H1 (cell line): ENCODE data around the gene ENTPD1. TPM values are rescaled to one million over a fixed set of nuclear protein-coding genes. Genes with fewer than 3 reads are reported as not detected.

ENCODE experiments used
- CTCF ChIA-PET: fragments of 300-600 bp; sonication (Branson Sonifier 250); formaldehyde crosslinking; loops from one replicate; lab custom pipeline; 2021; ENCODE audit not compliant: partially characterized antibody; lab: Charles Lee
- POLR2A ChIA-PET: fragments of 300-600 bp; sonication (Branson Sonifier 250); formaldehyde crosslinking; loops from one replicate; lab custom pipeline; 2021; ENCODE audit warnings: inconsistent platforms; ENCODE audit not compliant: partially characterized antibody; lab: Charles Lee
- DNase-seq, 2 experiments: peaks; one replicate each; pipeline versions ENCODE4 v3.0.0 to v3.0.0-alpha.2; 2010 to 2022; ENCODE audit warnings: low spot score in 2 of 2, low read depth in 1 of 2, mixed read lengths in 1 of 2
- FAIRE-seq: peaks from 2 replicates; lab custom pipeline; 2011; peaks lifted over from hg19 to GRCh38; lab: Jason Lieb, UNC
- H2AFZ ChIP-seq: 2 replicates; pipeline ENCODE4 v1.8.1; 2012; ENCODE audit warnings: low read length, inconsistent platforms
- H2AK5ac ChIP-seq: 2 replicates; pipeline ENCODE4 v1.6.1; 2013; ENCODE audit warnings: low read depth, low read length
- H2BK120ac ChIP-seq: replicated peaks from 2 replicates; pipeline ENCODE3; 2013; ENCODE audit warnings: low read depth, low read length, inconsistent platforms
- H2BK12ac ChIP-seq: 2 replicates; pipeline ENCODE4 v1.6.1; 2013; ENCODE audit warnings: low read depth, low read length
- H2BK15ac ChIP-seq: 2 replicates; pipeline ENCODE4 v1.6.1; 2013; ENCODE audit warnings: low read length
- H2BK20ac ChIP-seq: 2 replicates; pipeline ENCODE4 v1.6.1; 2013; ENCODE audit warnings: low read length
- H2BK5ac ChIP-seq: 2 replicates; pipeline ENCODE4 v1.6.1; 2013; ENCODE audit warnings: low read depth, low read length
- H3K14ac ChIP-seq: 2 replicates; pipeline ENCODE4 v1.6.1; 2013; ENCODE audit warnings: inconsistent platforms; ENCODE audit not compliant: insufficient read length
- H3K18ac ChIP-seq: 2 replicates; pipeline ENCODE4 v1.6.1; 2013; ENCODE audit warnings: low read length; ENCODE audit errors: extremely low read depth
- H3K23ac ChIP-seq: 2 replicates; pipeline ENCODE4 v1.6.1; 2013; ENCODE audit warnings: inconsistent platforms; ENCODE audit not compliant: insufficient read length
- H3K23me2 ChIP-seq: 2 replicates; pipeline ENCODE4 v1.6.1; 2013; ENCODE audit warnings: low read depth, low read length
- H3K27ac ChIP-seq: 2 replicates; pipeline ENCODE4 v1.6.1; 2011; ENCODE audit warnings: low read depth, low read length, inconsistent platforms
- H3K27me3 ChIP-seq, 4 experiments: replicated peaks in 1 of 4; 1 replicate in 1 of 4; 2 replicates in 3 of 4; pipeline versions ENCODE4 v1.6.1 to v1.8.1; 2011 to 2013; ENCODE audit warnings: low read length in 3 of 4, mild to moderate bottlenecking in 3 of 4, inconsistent platforms in 2 of 4, mixed read lengths in 2 of 4, moderate library complexity in 1 of 4; ENCODE audit not compliant: control insufficient read depth in 3 of 4, insufficient read depth in 3 of 4; ENCODE audit errors: extremely low read depth in 1 of 4
- H3K36me3 ChIP-seq, 4 experiments: 2 replicates each; pipeline versions ENCODE4 v1.6.1 to v1.8.1; 2011 to 2013; ENCODE audit warnings: mild to moderate bottlenecking in 4 of 4, low read length in 3 of 4, moderate library complexity in 2 of 4, control low read depth in 1 of 4, inconsistent platforms in 1 of 4; ENCODE audit not compliant: insufficient read depth in 4 of 4, control insufficient read depth in 2 of 4
- H3K4ac ChIP-seq: replicated peaks from 2 replicates; pipeline ENCODE3; 2013; ENCODE audit warnings: low read length, low read depth, mixed read lengths, inconsistent platforms; ENCODE audit not compliant: insufficient read length
- H3K4me1 ChIP-seq, 4 experiments: replicated peaks in 1 of 4; 1 replicate in 1 of 4; 2 replicates in 3 of 4; pipeline versions ENCODE4 v1.6.1 to v1.8.1; 2011 to 2013; ENCODE audit warnings: low read length in 3 of 4, inconsistent platforms in 2 of 4, mixed read lengths in 1 of 4; ENCODE audit not compliant: insufficient read depth in 4 of 4, control insufficient read depth in 3 of 4
- H3K4me2 ChIP-seq, 2 experiments: 2 replicates each; pipeline versions ENCODE4 v1.6.1 to v1.8.1; 2011 to 2013; ENCODE audit warnings: low read depth in 2 of 2, low read length in 2 of 2, control low read depth in 1 of 2, inconsistent platforms in 1 of 2, mild to moderate bottlenecking in 1 of 2; ENCODE audit not compliant: insufficient read depth in 1 of 2
- H3K4me3 ChIP-seq, 4 experiments: fragments of 200-600, 300-600 bp in 1 of 4; sonication (generic), shearing (Covaris generic), sonication (Bioruptor Twin) in 1 of 4; 2 replicates each; pipeline versions ENCODE4 v1.5.1 to v1.8.1; 2011 to 2016; ENCODE audit warnings: low read length in 4 of 4, low read depth in 3 of 4, control low read depth in 2 of 4, inconsistent platforms in 2 of 4, mild to moderate bottlenecking in 2 of 4, mixed read lengths in 1 of 4, moderate library complexity in 1 of 4; ENCODE audit not compliant: insufficient read depth in 2 of 4; ENCODE audit errors: extremely low read depth in 1 of 4
- H3K56ac ChIP-seq: replicated peaks from 2 replicates; pipeline ENCODE3; 2013; ENCODE audit warnings: low read depth, mild to moderate bottlenecking, mixed read lengths, low read length, inconsistent platforms; ENCODE audit not compliant: insufficient read length
- H3K79me1 ChIP-seq: 2 replicates; pipeline ENCODE4 v1.6.1; 2013; ENCODE audit warnings: low read depth, low read length, control low read depth
- H3K79me2 ChIP-seq, 2 experiments: 2 replicates each; pipeline versions ENCODE4 v1.6.1 to v1.8.1; 2012 to 2013; ENCODE audit warnings: low read length in 2 of 2, mild to moderate bottlenecking in 2 of 2, inconsistent platforms in 1 of 2; ENCODE audit not compliant: insufficient read depth in 2 of 2, control insufficient read depth in 1 of 2
- H3K9ac ChIP-seq, 4 experiments: replicated peaks in 1 of 4; 1 replicate in 1 of 4; 2 replicates in 3 of 4; pipeline versions ENCODE4 v1.6.1 to v1.8.1; 2011 to 2013; ENCODE audit warnings: low read depth in 3 of 4, low read length in 3 of 4, control low read depth in 2 of 4, mild to moderate bottlenecking in 2 of 4, moderate library complexity in 2 of 4, inconsistent platforms in 1 of 4; ENCODE audit errors: extremely low read depth in 1 of 4
- H3K9me3 ChIP-seq, 2 experiments: 2 replicates each; pipeline versions ENCODE4 v1.6.1 to v1.8.1; 2012 to 2013; ENCODE audit warnings: mild to moderate bottlenecking in 2 of 2, moderate library complexity in 2 of 2, control low read depth in 1 of 2, inconsistent platforms in 1 of 2, low read depth in 1 of 2, low read length in 1 of 2, mixed read lengths in 1 of 2; ENCODE audit not compliant: insufficient read depth in 2 of 2
- H4K20me1 ChIP-seq, 2 experiments: replicated peaks in 1 of 2; 2 replicates each; pipeline versions ENCODE3 to v1.8.1; 2011 to 2013; ENCODE audit warnings: inconsistent platforms in 2 of 2, low read length in 2 of 2, mild to moderate bottlenecking in 1 of 2; ENCODE audit not compliant: insufficient read depth in 2 of 2, control insufficient read depth in 1 of 2
- H4K5ac ChIP-seq: 2 replicates; pipeline ENCODE4 v1.6.1; 2013; ENCODE audit warnings: low read length, low read depth, mixed read lengths, inconsistent platforms; ENCODE audit not compliant: insufficient read length
- H4K8ac ChIP-seq: 2 replicates; pipeline ENCODE4 v1.8.0; 2013; ENCODE audit warnings: mild to moderate bottlenecking, moderate library complexity, low read length, inconsistent platforms; ENCODE audit not compliant: insufficient read depth; ENCODE audit errors: extremely low read depth
- H4K91ac ChIP-seq: replicated peaks from 2 replicates; pipeline ENCODE3; 2013; ENCODE audit warnings: low read length, mixed read lengths, inconsistent platforms; ENCODE audit not compliant: insufficient read length
- ATF2 ChIP-seq: IDR thresholded peaks from 2 replicates; pipeline ENCODE4 v1.6.1; 2012; ENCODE audit warnings: low read length, inconsistent platforms
- ATF3 ChIP-seq: IDR thresholded peaks from 2 replicates; pipeline ENCODE4 v1.6.1; 2011; ENCODE audit warnings: low read depth, mild to moderate bottlenecking, low read length; ENCODE audit not compliant: insufficient read depth
- BACH1 ChIP-seq: IDR thresholded peaks from 2 replicates; pipeline ENCODE4 v1.6.1; 2012; ENCODE audit warnings: low read length, improper control_type of control experiment
- CTBP2 ChIP-seq: IDR thresholded peaks from 2 replicates; pipeline ENCODE4 v1.7.0; 2011; ENCODE audit warnings: borderline replicate concordance, mild to moderate bottlenecking, moderate library complexity, mixed read lengths, low read length; ENCODE audit not compliant: insufficient read depth, insufficient read length
- GTF2F1 ChIP-seq: IDR thresholded peaks from 2 replicates; pipeline ENCODE4 v1.6.1; 2012; ENCODE audit warnings: low read depth, low read length, improper control_type of control experiment, borderline replicate concordance
- KDM5A ChIP-seq: fragments of 200-600 bp; IDR thresholded peaks from 2 replicates; pipeline ENCODE4 v1.7.1; 2012; ENCODE audit warnings: mild to moderate bottlenecking, low read length, inconsistent platforms, mixed read lengths
- NANOG ChIP-seq: IDR thresholded peaks from 2 replicates; pipeline ENCODE4 v1.6.1; 2011; ENCODE audit warnings: low read length, low read depth, mild to moderate bottlenecking, inconsistent platforms; ENCODE audit not compliant: insufficient read depth, poor library complexity, severe bottlenecking
- SIX5 ChIP-seq: IDR thresholded peaks from 2 replicates; pipeline ENCODE4 v1.6.1; 2011; ENCODE audit warnings: mild to moderate bottlenecking, low read depth, low read length
- TAF1 ChIP-seq: IDR thresholded peaks from 2 replicates; pipeline ENCODE4 v1.6.1; 2011; ENCODE audit warnings: mild to moderate bottlenecking, low read depth, low read length
- TCF12 ChIP-seq: IDR thresholded peaks from 2 replicates; pipeline ENCODE4 v1.6.1; 2011; ENCODE audit warnings: low read depth, mild to moderate bottlenecking, low read length
- whole genome bisulfite sequencing, 2 experiments: shearing (Covaris generic) in 1 of 2; methylation state at CpG; one replicate each; pipeline versions ENCODE4 v1.1.6 to v1.1.7; 2013 to 2015; ENCODE audit warnings: low lambda C conversion rate in 2 of 2, mixed read lengths in 2 of 2, inconsistent platforms in 1 of 2, low coverage in 1 of 2, missing lambda C conversion rate in 1 of 2; ENCODE audit not compliant: insufficient replicate concordance in 2 of 2, insufficient coverage in 1 of 2, insufficient read length in 1 of 2; ENCODE audit errors: extremely low coverage in 1 of 2, missing lambda C conversion rate in 1 of 2; 5-methylcytosine and 5-hydroxymethylcytosine counted together
- polyA plus RNA-seq, 7 experiments: library from polyadenylated mRNA; depleted of rRNA in 3 of 7; stranded (reverse) in 5 of 7; unstranded in 2 of 7; fragments of >200 nt in 5 of 7; fragments of 200-250 nt in 2 of 7; gene quantifications; 1 replicate in 5 of 7; 2 replicates in 1 of 7; 4 replicates in 1 of 7; pipeline versions ENCODE4 v1.2.1 to v1.2.3, GENCODE V29; 2011 to 2013; ENCODE audit warnings: missing spikeins in 2 of 7, mixed read lengths in 2 of 7
- total RNA-seq: library from RNA; stranded (reverse); fragmentation: NEBNext Ultra II Directional; extraction: Animal tissue kit (Norgen Biotek cat#: 25700); gene quantifications from 2 replicates; pipeline ENCODE4 v1.2.1, GENCODE V29; 2021

The ENTPD1 gene
- total and polyA plus RNA-seq, 2 of the 8 experiments (the other 6 are each of a cell fraction or from before 2014, with no cell fraction given) = 2.2 to 2.5 TPM

- no peak for DNase-seq
- Histone ChIP-seq H3K79me1 (no peaks in the 10 kb centered on the region), H3K4me3 (no peak overlapping the region), H3K79me2 (no peaks in the 10 kb centered on the region), H4K91ac (no peak overlapping the region), H2BK120ac (no peak overlapping the region), H3K23me2 (no peaks in the 10 kb centered on the region), H2BK20ac (no peak overlapping the region), H3K14ac (no peak overlapping the region), H3K56ac (no peak overlapping the region), H3K36me3 (peaks cover 0 to 4% (median 0%) of the 10 kb centered on the region in 4 experiments; a peak in 2 of 8 replicates), H3K27ac (no peak overlapping the region), H2BK12ac (no peak overlapping the region), H2AK5ac (no peak overlapping the region), H4K8ac (no peak overlapping the region), H3K23ac (no peak overlapping the region), H3K27me3 (no peaks in the 10 kb centered on the region), H3K9ac (no peak overlapping the region), H2BK15ac (no peak overlapping the region), H4K5ac (no peak overlapping the region), H4K20me1 (no peaks in the 10 kb centered on the region), H3K4ac (no peak overlapping the region), H3K4me2 (no peak overlapping the region), H3K4me1 (no peaks in the 10 kb centered on the region), H2AFZ (no peak overlapping the region), H2BK5ac (no peak overlapping the region), H3K9me3 (peaks cover 0 to 21% of the 10 kb centered on the region in 2 experiments; a peak in 3 of 4 replicates), H3K18ac (no peak overlapping the region)
- ChIA-PET CTCF (interaction anchor here (0.7 kb wide), 1 partner anchor 211 kb away, joined by 3 read pairs; no protein-coding TSS in a partner anchor), POLR2A (no interaction called here)
- no peak for FAIRE-seq
- WGBS, 2 experiments = 90% methylated on average over 3 of the region's 3 CpGs; no CpG with 5 or more reads in 1 of the 2 experiments
- no peak for TF ChIP-seq ATF2
- TF ChIP-seq KDM5A = no peak
- TF ChIP-seq ATF3 = no peak
- no peak for TF ChIP-seq CTBP2
- TF ChIP-seq BACH1 = no peak
- TF ChIP-seq TCF12 = no peak
- TF ChIP-seq NANOG = no peak
- TF ChIP-seq SIX5 = no peak
- no peak for TF ChIP-seq TAF1
- TF ChIP-seq GTF2F1 = no peak
Observed at GRCh38 chr10:95813054-95813685, 57.2 kb downstream of the ENTPD1 start.
